ENCODE measurements around the gene DNMT1. TPM values are rescaled to one million over a fixed set of nuclear protein-coding genes. Genes with fewer than 3 reads are reported as not detected.
A peak's percentile ranks its signal among the peaks of the same experiment; 100 is the strongest.

The DNMT1 gene
- total RNA-seq, 1 experiment from 2014 or later: 383 TPM

GRCh38 chr19:10120538-10121189 is 74.1 kb downstream of the DNMT1 start:
- BruUV-seq (replicated peaks): no TSS peak
- peak; percentile 95 for DNase-seq (ENCODE audit: low spot score)
- H3K4me1 ChIP-seq (ENCODE audit: insufficient read depth, low read length, poor library complexity, severe bottlenecking): peaks cover 17% of the 10 kb centered on the region
- ChIA-PET POLR2A (ENCODE audit: low non-redundant PET) (interaction anchor here (0.6 kb wide), 1 partner anchor 168 kb away, joined by 3 read pairs; no protein-coding TSS in a partner anchor), CTCF (interaction anchor here (0.6 kb wide), 1 partner anchor 17 kb away, joined by 6 read pairs; no protein-coding TSS in a partner anchor)
- peak overlapping the region; percentile 64 for H3K27ac ChIP-seq (ENCODE audit: low read depth, low read length, poor library complexity, severe bottlenecking)
- intact Hi-C loops (cut with micrococcal nuclease; ENCODE audit: unreplicated experiment): loop anchor here (5.0 kb wide), 1 partner anchor 132 kb away; the partner anchor contains the start of gene MRPL4
- no peaks in the 10 kb centered on the region for H3K27me3 ChIP-seq (replicated peaks; ENCODE audit: insufficient read depth, low read depth, low read length, poor library complexity)
- peaks cover 29% of the 10 kb centered on the region for H3K36me3 ChIP-seq (ENCODE audit: insufficient read depth, low read length, poor library complexity, severe bottlenecking)
- no peaks in the 10 kb centered on the region for H3K9me3 ChIP-seq (ENCODE audit: low read depth, low read length, poor library complexity, severe bottlenecking)
- TF ChIP-seq EZH2 (IDR thresholded peaks at IDR 0.05; ENCODE audit: borderline replicate concordance, low read depth, low read length, poor library complexity, severe bottlenecking): no peak
- TF ChIP-seq CTCF (conservative IDR thresholded peaks at IDR 0.05; ENCODE audit: low read depth, low read length): no peak
- H3K4me3 ChIP-seq (ENCODE audit: low read depth, low read length, poor library complexity, severe bottlenecking): peak overlapping the region; percentile 23

- TF ChIP-seq EZH2 (IDR thresholded peaks at IDR 0.05; ENCODE audit: borderline replicate concordance, low read depth, low read length, poor library complexity, severe bottlenecking) (no peak), CTCF (conservative IDR thresholded peaks at IDR 0.05; ENCODE audit: low read depth, low read length) (no peak)
- Histone ChIP-seq H3K4me1 (ENCODE audit: insufficient read depth, low read length, poor library complexity, severe bottlenecking) (peaks cover 17% of the 10 kb centered on the region), H3K27ac (ENCODE audit: low read depth, low read length, poor library complexity, severe bottlenecking) (peak overlapping the region; percentile 84), H3K27me3 (replicated peaks; ENCODE audit: insufficient read depth, low read depth, low read length, poor library complexity) (no peaks in the 10 kb centered on the region), H3K9me3 (ENCODE audit: low read depth, low read length, poor library complexity, severe bottlenecking) (no peaks in the 10 kb centered on the region), H3K4me3 (ENCODE audit: low read depth, low read length, poor library complexity, severe bottlenecking) (peak overlapping the region; percentile 87), H3K36me3 (ENCODE audit: insufficient read depth, low read length, poor library complexity, severe bottlenecking) (peaks cover 41% of the 10 kb centered on the region)
- no TSS peak for BruUV-seq (replicated peaks)
- no peak for DNase-seq (ENCODE audit: low spot score)
- CTCF ChIA-PET: no interaction called here
- intact Hi-C loops (cut with micrococcal nuclease; ENCODE audit: unreplicated experiment): no loop called here
- POLR2A ChIA-PET (ENCODE audit: low non-redundant PET): no interaction called here
Observed at GRCh38 chr19:10118960-10119359, 75.8 kb downstream of the DNMT1 start.

GRCh38 chr19:10116866-10117616 is 77.7 kb downstream of the DNMT1 start:
- H3K27me3 ChIP-seq (replicated peaks; ENCODE audit: insufficient read depth, low read depth, low read length, poor library complexity): no peaks in the 10 kb centered on the region
- no peak for DNase-seq (ENCODE audit: low spot score)
- H3K4me1 ChIP-seq (ENCODE audit: insufficient read depth, low read length, poor library complexity, severe bottlenecking): peaks cover 17% of the 10 kb centered on the region
- intact Hi-C loops (cut with micrococcal nuclease; ENCODE audit: unreplicated experiment): no loop called here
- ChIA-PET POLR2A (ENCODE audit: low non-redundant PET) (no interaction called here), CTCF (interaction anchor here (1.7 kb wide), 1 partner anchor 133 kb away, joined by 3 read pairs; no protein-coding TSS in a partner anchor)
- no peak overlapping the region for H3K4me3 ChIP-seq (ENCODE audit: low read depth, low read length, poor library complexity, severe bottlenecking)
- TF ChIP-seq EZH2 (IDR thresholded peaks at IDR 0.05; ENCODE audit: borderline replicate concordance, low read depth, low read length, poor library complexity, severe bottlenecking) (no peak), CTCF (conservative IDR thresholded peaks at IDR 0.05; ENCODE audit: low read depth, low read length) (no peak)
- no TSS peak for BruUV-seq (replicated peaks)
- H3K27ac ChIP-seq (ENCODE audit: low read depth, low read length, poor library complexity, severe bottlenecking): no peak overlapping the region
- H3K36me3 ChIP-seq (ENCODE audit: insufficient read depth, low read length, poor library complexity, severe bottlenecking): peaks cover 44% of the 10 kb centered on the region
- H3K9me3 ChIP-seq (ENCODE audit: low read depth, low read length, poor library complexity, severe bottlenecking): no peaks in the 10 kb centered on the region

Data from A673 (cell line).